Stomach (tissue), 4 donors: ENCODE results near the gene GSE1.

Experiments
- EP300 ChIP-seq: sonication (generic); formaldehyde crosslinking; IDR thresholded peaks from one replicate; pipeline ENCODE4 v1.6.1; 2017; ENCODE audit warnings: antibody characterized with exemption
- POLR2A ChIP-seq, 4 donors: fragments of 450-650 bp; IDR thresholded peaks; one replicate each; pipeline ENCODE4 v1.6.1; 2016; ENCODE audit warnings: antibody characterized with exemption in 4 of 4, control low read depth in 2 of 4, mild to moderate bottlenecking in 1 of 4, moderate library complexity in 1 of 4
- TF ChIP-seq, protein P1 (sequence below), 7 experiments: fragments of 450-650 bp in 4 of 7; fragments of 200-600 bp in 3 of 7; sonication (generic) in 3 of 7; IDR thresholded peaks; one replicate each; pipeline ENCODE4 v1.5.1; 2016 to 2019; ENCODE audit warnings: antibody characterized with exemption in 7 of 7, control low read depth in 2 of 7, mild to moderate bottlenecking in 1 of 7

GRCh38 chr16:85661740-85662481, 48.8 kb downstream of the GSE1 start:
- TF ChIP-seq POLR2A (IDR thresholded peaks at IDR 0.05) (no peak), EP300 (no peak)
- TF ChIP-seq, protein P1, sequence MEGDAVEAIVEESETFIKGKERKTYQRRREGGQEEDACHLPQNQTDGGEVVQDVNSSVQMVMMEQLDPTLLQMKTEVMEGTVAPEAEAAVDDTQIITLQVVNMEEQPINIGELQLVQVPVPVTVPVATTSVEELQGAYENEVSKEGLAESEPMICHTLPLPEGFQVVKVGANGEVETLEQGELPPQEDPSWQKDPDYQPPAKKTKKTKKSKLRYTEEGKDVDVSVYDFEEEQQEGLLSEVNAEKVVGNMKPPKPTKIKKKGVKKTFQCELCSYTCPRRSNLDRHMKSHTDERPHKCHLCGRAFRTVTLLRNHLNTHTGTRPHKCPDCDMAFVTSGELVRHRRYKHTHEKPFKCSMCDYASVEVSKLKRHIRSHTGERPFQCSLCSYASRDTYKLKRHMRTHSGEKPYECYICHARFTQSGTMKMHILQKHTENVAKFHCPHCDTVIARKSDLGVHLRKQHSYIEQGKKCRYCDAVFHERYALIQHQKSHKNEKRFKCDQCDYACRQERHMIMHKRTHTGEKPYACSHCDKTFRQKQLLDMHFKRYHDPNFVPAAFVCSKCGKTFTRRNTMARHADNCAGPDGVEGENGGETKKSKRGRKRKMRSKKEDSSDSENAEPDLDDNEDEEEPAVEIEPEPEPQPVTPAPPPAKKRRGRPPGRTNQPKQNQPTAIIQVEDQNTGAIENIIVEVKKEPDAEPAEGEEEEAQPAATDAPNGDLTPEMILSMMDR (IDR thresholded peaks at IDR 0.05): no peak
